MM.1S (cell line): ENCODE data around the gene CD6.

ENCODE experiments used
- DNase-seq: peaks from one replicate; pipeline ENCODE4 v3.0.0-alpha.2; 2015
- H2AFZ ChIP-seq: fragments of 300-600 bp; sonication (generic); 2 replicates; pipeline ENCODE4 v1.6.0; 2016; ENCODE audit warnings: antibody characterized with exemption, low read length
- H3F3A ChIP-seq: fragments of 300-600 bp; sonication (generic); 2 replicates; pipeline ENCODE4 v1.6.1; 2016; ENCODE audit warnings: mild to moderate bottlenecking, antibody characterized with exemption, low read length, moderate library complexity, mixed read lengths; ENCODE audit not compliant: insufficient read depth
- H3K27ac ChIP-seq: fragments of 300-600 bp; sonication (generic); 2 replicates; pipeline ENCODE4 v1.5.1; 2016; ENCODE audit warnings: mild to moderate bottlenecking, low read length
- H3K27me3 ChIP-seq: fragments of 300-600 bp; sonication (generic); replicated peaks from 2 replicates; pipeline ENCODE4 v1.6.0; 2016; ENCODE audit warnings: low read length; ENCODE audit not compliant: insufficient read depth
- H3K36me3 ChIP-seq: fragments of 300-600 bp; sonication (generic); replicated peaks from 2 replicates; pipeline ENCODE4 v1.6.1; 2016; ENCODE audit warnings: mild to moderate bottlenecking, low read length, mixed read lengths; ENCODE audit not compliant: insufficient read depth
- H3K4me1 ChIP-seq: fragments of 300-600 bp; sonication (generic); 2 replicates; pipeline ENCODE4 v1.6.1; 2016; ENCODE audit warnings: low read length, mixed read lengths
- H3K4me2 ChIP-seq: fragments of 300-600 bp; sonication (generic); 2 replicates; pipeline ENCODE4 v1.6.0; 2016; ENCODE audit warnings: low read depth, low read length
- H3K4me3 ChIP-seq: fragments of 300-600 bp; sonication (generic); 2 replicates; pipeline ENCODE4 v1.5.1; 2016; ENCODE audit warnings: low read length, mixed read lengths
- H3K79me2 ChIP-seq: fragments of 300-600 bp; sonication (generic); 2 replicates; pipeline ENCODE4 v1.6.1; 2016; ENCODE audit warnings: mixed run types, low read length, mixed read lengths
- H3K9ac ChIP-seq: fragments of 300-600 bp; sonication (generic); 2 replicates; pipeline ENCODE4 v1.6.1; 2016; ENCODE audit warnings: low read length, mixed read lengths
- H3K9me2 ChIP-seq: fragments of 300-600 bp; sonication (generic); replicated peaks from 2 replicates; pipeline ENCODE4 v1.6.1; 2016; ENCODE audit warnings: mild to moderate bottlenecking, low read length, mixed read lengths; ENCODE audit not compliant: insufficient read depth
- H3K9me3 ChIP-seq: fragments of 300-600 bp; sonication (generic); replicated peaks from 2 replicates; pipeline ENCODE4 v1.6.1; 2016; ENCODE audit warnings: mild to moderate bottlenecking, low read length, mixed read lengths; ENCODE audit not compliant: insufficient read depth
- H4K20me1 ChIP-seq: fragments of 300-600 bp; sonication (generic); 2 replicates; pipeline ENCODE4 v1.6.1; 2016; ENCODE audit warnings: mild to moderate bottlenecking, low read length, moderate library complexity, mixed read lengths; ENCODE audit not compliant: insufficient read depth
- CTCF ChIP-seq: fragments of 300-600 bp; sonication (generic); IDR thresholded peaks from 2 replicates; pipeline ENCODE4 v1.5.1; 2016; ENCODE audit warnings: antibody characterized with exemption, low read length, mixed read lengths
- EZH2 ChIP-seq: fragments of 300-600 bp; sonication (generic); optimal IDR thresholded peaks from 2 replicates; pipeline ENCODE3; 2017; ENCODE audit warnings: low read depth, mild to moderate bottlenecking, antibody characterized with exemption, low read length, mixed read lengths
- EZH2phosphoT487 ChIP-seq: fragments of 300-600 bp; sonication (generic); IDR thresholded peaks from 2 replicates; pipeline ENCODE4 v1.6.1; 2018; ENCODE audit warnings: antibody characterized with exemption, low read length

Gene CD6

GRCh38 chr11:60929764-60930163, 41.7 kb upstream of the CD6 start:
- Histone ChIP-seq H3K36me3 (no peaks in the 10 kb centered on the region), H3K9me2 (no peaks in the 10 kb centered on the region), H3K4me3 (no peak overlapping the region), H3F3A (peaks cover 4% of the 10 kb centered on the region; the same call in 1 of the 2 replicates), H4K20me1 (no peaks in the 10 kb centered on the region), H3K9ac (no peak overlapping the region), H3K4me1 (no peaks in the 10 kb centered on the region), H2AFZ (no peak overlapping the region), H3K9me3 (no peaks in the 10 kb centered on the region), H3K79me2 (no peaks in the 10 kb centered on the region), H3K27ac (no peak overlapping the region), H3K4me2 (no peak overlapping the region), H3K27me3 (peaks cover 27% of the 10 kb centered on the region)
- TF ChIP-seq EZH2phosphoT487, result no peak
- no peak for TF ChIP-seq CTCF
- TF ChIP-seq EZH2, result no peak
- no peak for DNase-seq

GRCh38 chr11:60930394-60930793, 41.1 kb upstream of the CD6 start:
- TF ChIP-seq EZH2phosphoT487, result no peak
- no peak for TF ChIP-seq CTCF
- no peak for TF ChIP-seq EZH2
- no peak overlapping the region for H3K27ac ChIP-seq
- H3K36me3 ChIP-seq, result no peaks in the 10 kb centered on the region
- H3K27me3 ChIP-seq, result peaks cover 27% of the 10 kb centered on the region
- H3K9me3 ChIP-seq, result no peaks in the 10 kb centered on the region
- no peak overlapping the region for H2AFZ ChIP-seq
- no peak for DNase-seq
- H3K4me1 ChIP-seq, result no peaks in the 10 kb centered on the region
- H3K9ac ChIP-seq, result no peak overlapping the region
- H3K4me3 ChIP-seq, result no peak overlapping the region
- no peaks in the 10 kb centered on the region for H3K79me2 ChIP-seq
- H3F3A ChIP-seq, result peaks cover 2% of the 10 kb centered on the region; the same call in 1 of the 2 replicates
- no peak overlapping the region for H3K4me2 ChIP-seq
- H3K9me2 ChIP-seq, result no peaks in the 10 kb centered on the region
- H4K20me1 ChIP-seq, result no peaks in the 10 kb centered on the region

- Histone ChIP-seq H3K36me3 (no peaks in the 10 kb centered on the region), H2AFZ (no peak overlapping the region), H3K27me3 (peaks cover 31% of the 10 kb centered on the region)
These were observed 39.6 kb upstream of the CD6 start for GRCh38 chr11:60931917-60932316.

More at GRCh38 chr11:60931917-60932316, 39.6 kb upstream of the CD6 start:
- Histone ChIP-seq H3K9me3 (no peaks in the 10 kb centered on the region), H3K4me3 (no peak overlapping the region), H3K9ac (no peak overlapping the region), H3K9me2 (no peaks in the 10 kb centered on the region), H3K4me1 (no peaks in the 10 kb centered on the region), H3F3A (no peaks in the 10 kb centered on the region), H4K20me1 (no peaks in the 10 kb centered on the region), H3K79me2 (no peaks in the 10 kb centered on the region), H3K27ac (no peak overlapping the region), H3K4me2 (no peak overlapping the region)
- DNase-seq, result no peak
- TF ChIP-seq EZH2phosphoT487 (no peak), EZH2 (no peak), CTCF (no peak)
